Aorta (tissue), 5 donors: Measurements from ENCODE around the gene UROD. TPM values are rescaled to one million over a fixed set of nuclear protein-coding genes. Genes with fewer than 3 reads are reported as not detected.
"Not testable (repeated sequence)": the region's sequence is repeated elsewhere in the genome, so short reads cannot be mapped to it uniquely, and the experiment has no call there.

Source experiments
- ATAC-seq: fragments of 200-7000 bp; cut with Tn5 transposase; one replicate; pipeline ENCODE4 v1.9.1; 2022; ENCODE audit warnings: moderate library complexity; ENCODE audit not compliant: low FRiP score
- DNase-seq, 2 donors: peaks; one replicate each; pipeline ENCODE4 v3.0.0-alpha.2; 2020
- H3K27ac ChIP-seq, 2 donors: one replicate each; pipeline ENCODE4 v1.5.1; 2013; ENCODE audit warnings: low read length in 2 of 2, mild to moderate bottlenecking in 2 of 2, moderate library complexity in 2 of 2, control low read depth in 1 of 2, inconsistent platforms in 1 of 2, low read depth in 1 of 2
- H3K27me3 ChIP-seq, 2 donors: one replicate each; pipeline ENCODE4 v1.6.1; 2013; ENCODE audit warnings: control low read depth in 1 of 2, low read length in 1 of 2, mild to moderate bottlenecking in 1 of 2, moderate library complexity in 1 of 2; ENCODE audit not compliant: insufficient read depth in 2 of 2, control insufficient read depth in 1 of 2
- H3K36me3 ChIP-seq, 2 donors: one replicate each; pipeline ENCODE4 v1.6.1; 2013; ENCODE audit warnings: control low read depth in 1 of 2, low read length in 1 of 2, mild to moderate bottlenecking in 1 of 2; ENCODE audit not compliant: insufficient read depth in 2 of 2, control insufficient read depth in 1 of 2
- H3K4me1 ChIP-seq, 2 donors: one replicate each; pipeline ENCODE4 v1.6.1; 2013; ENCODE audit warnings: low read length in 2 of 2, control low read depth in 1 of 2, mild to moderate bottlenecking in 1 of 2, moderate library complexity in 1 of 2; ENCODE audit not compliant: insufficient read depth in 2 of 2, control insufficient read depth in 1 of 2
- H3K4me3 ChIP-seq, 2 donors: one replicate each; pipeline ENCODE4 v1.5.1; 2013; ENCODE audit warnings: low read length in 2 of 2, control low read depth in 1 of 2, mild to moderate bottlenecking in 1 of 2
- H3K9me3 ChIP-seq: one replicate; pipeline ENCODE4 v1.6.1; 2013; ENCODE audit warnings: mild to moderate bottlenecking, low read length; ENCODE audit not compliant: control insufficient read depth
- WGBS, 2 donors: extraction: QIAGEN DNeasy Blood & Tissue Kit; methylation state at CpG; one replicate each; pipeline ENCODE4 v1.1.7; 2013; 5-methylcytosine and 5-hydroxymethylcytosine counted together
- intact Hi-C, 2 donors: fragments of 100-400 bp; cut with DNase I; formaldehyde crosslinking; loops; one replicate each; pipeline versions ENCODE4 v1.14.2 to v1.15.0; 2022
- polyA plus RNA-seq, 2 donors: library from polyadenylated mRNA; stranded (reverse); fragments of 200-250 nt; gene quantifications; one replicate each; pipeline ENCODE4 v1.2.3, GENCODE V29; 2013
- total RNA-seq, 2 donors: library from RNA; stranded (reverse); fragmentation: NEBNext Ultra II Directional; extraction: Animal tissue kit (Norgen Biotek cat#: 25700); gene quantifications; one replicate each; pipeline ENCODE4 v1.2.1, GENCODE V29; 2021
- donor health status: healthy with polysubstance abuse.
- donor health status: Bipolar disorder and iron deficiency.
- donor health status: DM: no; HTN: no; CAD: no.
- donor health status: DM: no; HTN: no; CAD: no.
- donor health status: DM: yes; HTN: yes; CAD: no.

Gene UROD
- total and polyA plus RNA-seq, 4 donors: 54.6 to 128 (median 75.3) TPM

DNA sequence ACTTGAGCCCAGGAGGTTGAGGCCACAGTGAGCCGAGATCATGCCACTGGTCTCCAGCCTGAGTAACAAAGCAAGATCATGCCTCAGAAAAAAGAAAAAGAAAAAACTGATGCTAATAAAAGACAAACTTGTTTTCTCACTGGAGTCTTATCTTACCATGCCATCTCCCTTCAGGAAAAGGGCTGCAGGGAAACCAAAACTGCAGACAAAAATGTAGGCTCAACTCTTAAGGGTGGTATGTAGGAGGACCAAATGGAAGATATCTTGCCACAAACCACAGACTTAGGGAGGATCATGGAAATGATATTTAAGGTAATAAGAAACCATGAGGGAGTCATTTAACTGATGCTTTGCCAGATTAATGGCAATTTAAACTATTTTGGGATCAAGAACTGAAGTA is 32.9 kb downstream of the UROD start:
- H3K4me1 ChIP-seq: no peaks in the 10 kb centered on the region
- 36 to 86% methylated on average over 1 of the region's 1 CpG for WGBS, 2 donors
- intact Hi-C loops: no loop called here
- H3K27me3 ChIP-seq: no peaks in the 10 kb centered on the region
- DNase-seq (no peak), ATAC-seq (no peak)
- H3K27ac ChIP-seq: no peak overlapping the region
- H3K4me3 ChIP-seq: no peak overlapping the region
- no peaks in the 10 kb centered on the region for H3K9me3 ChIP-seq
- H3K36me3 ChIP-seq: peaks cover 0 to 3% of the 10 kb centered on the region in 2 donors

DNA sequence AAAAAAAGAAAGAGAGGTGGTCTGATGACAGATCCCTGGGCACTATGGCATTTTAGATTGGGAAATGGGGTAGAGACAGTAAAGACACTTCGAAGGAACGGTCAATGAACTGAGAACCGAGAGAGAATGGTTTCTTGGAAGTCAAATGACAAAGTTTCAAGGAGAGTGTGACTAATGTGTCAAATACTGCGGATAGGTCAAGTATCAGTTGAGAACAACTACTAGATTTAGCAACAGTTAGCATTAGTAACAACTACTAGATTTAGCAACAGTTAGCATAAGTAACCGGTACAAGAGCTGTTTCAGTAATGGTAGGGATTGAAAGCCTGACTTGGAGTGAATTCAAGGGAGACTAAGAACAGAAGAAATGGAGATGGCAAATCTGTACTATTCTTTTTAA is 35.0 kb downstream of the UROD start:
- no peaks in the 10 kb centered on the region for H3K27me3 ChIP-seq
- no peaks in the 10 kb centered on the region for H3K4me1 ChIP-seq
- WGBS, 2 donors: 93 to 96% methylated on average over 5 of the region's 5 CpGs
- H3K36me3 ChIP-seq: peaks cover 0 to 3% of the 10 kb centered on the region in 2 donors
- H3K4me3 ChIP-seq: no peak overlapping the region
- H3K9me3 ChIP-seq: no peaks in the 10 kb centered on the region
- intact Hi-C loops: no loop called here
- ATAC-seq (no peak), DNase-seq (no peak)
- H3K27ac ChIP-seq: no peak overlapping the region

DNA sequence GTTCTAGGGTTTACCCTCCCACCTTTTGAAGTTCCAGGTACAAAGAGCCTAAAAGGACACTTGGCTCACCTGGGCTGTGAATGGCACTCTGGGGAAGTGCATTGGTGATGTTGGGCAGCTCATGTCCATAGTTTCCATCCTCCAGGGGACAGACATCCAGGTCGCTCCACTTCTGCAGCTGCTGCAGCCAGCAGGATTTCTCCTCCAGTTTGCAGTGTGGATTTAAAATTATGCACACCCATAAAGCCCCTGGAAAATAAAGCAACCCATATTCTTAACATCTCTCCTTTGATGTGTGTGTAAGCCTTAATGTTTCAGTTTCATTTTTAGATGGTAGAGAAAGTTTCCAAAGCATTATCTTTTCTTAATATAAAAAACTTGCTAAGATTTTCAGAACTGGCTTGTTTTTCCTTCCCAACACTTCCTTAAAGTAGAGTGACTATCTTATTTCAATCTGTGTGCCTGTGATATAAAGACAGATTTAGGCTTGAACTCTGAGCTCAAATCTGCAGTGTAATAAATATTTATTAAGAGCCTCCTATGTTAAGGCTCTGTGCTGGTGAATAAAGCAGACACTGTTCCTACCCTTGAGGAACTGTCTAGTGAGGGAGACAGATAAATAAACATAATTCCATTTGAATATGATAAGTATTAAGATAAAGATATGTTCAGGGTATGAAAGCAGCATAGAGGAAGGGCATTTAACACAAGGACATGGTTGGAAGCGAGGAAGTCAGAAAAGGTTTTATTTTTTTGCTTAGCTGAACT is 39.1 kb downstream of the UROD start:
- no peaks in the 10 kb centered on the region for H3K27me3 ChIP-seq
- H3K27ac ChIP-seq: no peak overlapping the region
- ATAC-seq (no peak), DNase-seq (no peak)
- no peak overlapping the region for H3K4me3 ChIP-seq
- 45 to 50% methylated on average over 2 of the region's 2 CpGs for WGBS, 2 donors
- no peaks in the 10 kb centered on the region for H3K9me3 ChIP-seq
- no peaks in the 10 kb centered on the region for H3K4me1 ChIP-seq
- intact Hi-C loops: no loop called here
- H3K36me3 ChIP-seq: no peaks in the 10 kb centered on the region

DNA sequence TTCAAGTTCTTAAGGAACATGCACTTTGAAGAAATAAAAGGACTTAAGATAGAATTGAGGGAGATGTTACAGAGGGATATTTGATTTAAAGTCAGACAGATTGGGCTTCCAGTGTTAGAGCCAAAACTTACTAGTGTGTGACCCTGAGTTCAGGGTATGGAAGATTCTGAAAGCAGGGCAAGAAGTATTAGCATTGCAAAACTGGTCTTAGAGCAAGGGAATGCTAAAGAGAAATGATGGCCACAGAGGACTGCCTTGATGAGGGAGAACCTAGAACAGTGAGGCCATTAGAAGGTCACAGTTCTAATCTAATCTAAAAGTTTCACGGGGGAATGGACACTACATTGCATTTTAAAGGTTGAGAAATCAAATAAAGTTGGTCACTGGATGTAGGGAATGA is 45.5 kb downstream of the UROD start:
- DNase-seq (no peak), ATAC-seq (no peak)
- intact Hi-C loops: no loop called here
- Histone ChIP-seq H3K4me3 (no peak overlapping the region), H3K9me3 (no peaks in the 10 kb centered on the region), H3K27ac (no peak overlapping the region), H3K36me3 (peaks cover 5% of the 10 kb centered on the region in 2 donors), H3K27me3 (no peaks in the 10 kb centered on the region), H3K4me1 (no peaks in the 10 kb centered on the region)
- WGBS, 2 donors: 78 to 83% methylated on average over 1 of the region's 1 CpG

DNA sequence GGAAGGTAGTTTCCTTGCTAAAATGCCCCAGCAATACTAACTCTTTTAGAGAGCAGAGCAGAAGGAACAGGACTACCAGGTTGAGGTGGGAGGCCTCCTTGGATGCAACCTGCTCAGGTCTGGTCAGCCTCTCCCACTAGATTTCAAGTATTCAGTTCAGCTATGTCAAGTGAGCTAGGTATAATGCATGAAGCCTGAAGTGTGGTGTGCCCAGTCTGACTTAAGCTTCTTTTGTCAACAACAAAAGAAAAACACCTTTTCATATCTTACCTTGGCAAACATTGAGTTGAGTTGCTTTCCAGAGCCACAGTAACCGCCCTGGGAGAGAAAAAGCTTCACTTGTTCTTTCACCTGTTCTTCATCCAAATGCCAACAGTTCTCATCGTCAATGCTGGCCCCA is 47.8 kb downstream of the UROD start:
- no peaks in the 10 kb centered on the region for H3K4me1 ChIP-seq
- H3K36me3 ChIP-seq: peaks cover 5% of the 10 kb centered on the region in 2 donors
- intact Hi-C loops: no loop called here
- ATAC-seq: no peak
- whole genome bisulfite sequencing, 2 donors: 87 to 91% methylated on average over 2 of the region's 2 CpGs
- no peak overlapping the region for H3K27ac ChIP-seq
- H3K9me3 ChIP-seq: no peaks in the 10 kb centered on the region
- no peak overlapping the region for H3K4me3 ChIP-seq
- no peak for DNase-seq
- no peaks in the 10 kb centered on the region for H3K27me3 ChIP-seq

DNA sequence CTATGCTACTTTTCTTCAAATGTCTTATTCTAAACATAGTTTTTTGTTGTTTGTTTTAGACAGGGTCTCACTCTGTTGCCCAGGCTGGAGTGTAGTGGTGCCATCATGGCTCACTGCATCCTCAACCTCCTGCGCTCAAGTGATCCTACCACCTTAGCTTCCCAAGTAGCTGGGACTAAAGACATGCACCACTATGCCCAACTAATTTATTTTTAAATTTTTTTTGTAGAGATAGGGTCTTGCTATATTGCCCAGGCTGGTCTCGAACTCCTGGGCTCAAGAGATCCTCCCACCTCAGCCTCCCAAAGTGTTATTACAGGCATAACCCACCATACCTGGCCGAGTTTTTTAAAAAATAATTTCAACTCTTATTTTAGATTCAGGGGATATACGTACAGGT is 50.4 kb downstream of the UROD start:
- H3K4me3 ChIP-seq, H3K9me3 ChIP-seq, intact Hi-C loops, H3K27me3 ChIP-seq, DNase-seq, H3K27ac ChIP-seq, H3K36me3 ChIP-seq, H3K4me1 ChIP-seq, ATAC-seq: not testable (repeated sequence)
- 93 to 94% methylated on average over 4 of the region's 4 CpGs for WGBS, 2 donors

DNA sequence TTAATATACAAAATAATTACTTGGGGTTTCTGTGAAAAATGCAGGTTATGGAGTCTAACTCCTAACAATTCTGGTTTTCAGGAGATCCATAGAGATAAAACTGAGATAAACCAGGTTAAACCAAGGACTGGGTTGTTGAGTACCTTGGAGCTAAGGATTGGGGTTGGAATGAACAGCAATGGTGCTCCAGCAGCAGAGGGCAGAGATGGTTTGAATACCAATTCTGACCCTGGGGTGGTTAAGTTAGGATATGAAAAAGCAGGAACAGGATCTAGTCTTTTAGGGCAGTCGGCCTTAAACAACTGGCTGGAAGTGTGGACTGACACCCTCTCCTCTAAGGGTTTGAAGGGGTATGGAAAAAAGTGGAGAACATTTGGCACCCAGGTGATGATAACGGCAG is 53.0 kb downstream of the UROD start:
- WGBS, 2 donors: 64 to 70% methylated on average over 2 of the region's 2 CpGs
- no peak for ATAC-seq
- DNase-seq: no peak
- Histone ChIP-seq H3K27ac (no peak overlapping the region), H3K4me3 (no peak overlapping the region), H3K36me3 (no peaks in the 10 kb centered on the region), H3K27me3 (no peaks in the 10 kb centered on the region), H3K4me1 (no peaks in the 10 kb centered on the region), H3K9me3 (no peaks in the 10 kb centered on the region)
- intact Hi-C loops: no loop called here

Other genes starting within 250 kb of the UROD start
- gene RPS8, start 236.7 kb upstream of the UROD start, total RNA-seq: 1,000 to 10,000 TPM; 1,373 to 1,500 TPM
- 1,000 to 10,000 TPM; 2,358 to 3,400 TPM for gene RPS8, start 236.7 kb upstream of the UROD start, polyA plus RNA-seq
- gene BEST4, start 224.1 kb upstream of the UROD start, total RNA-seq: under 1 TPM; 0.30 to 0.32 TPM
- gene BEST4, start 224.1 kb upstream of the UROD start, polyA plus RNA-seq: 1 to 10 TPM; 1.1 to 1.8 TPM
- 10 to 100 TPM; 28.8 to 84.3 TPM for gene PLK3, start 211.9 kb upstream of the UROD start, total RNA-seq
- gene PLK3, start 211.9 kb upstream of the UROD start, polyA plus RNA-seq: 10 to 100 TPM; 16.2 to 73.3 TPM
- under 1 TPM; 0.81 to 0.87 TPM for gene DYNLT4, start 204.9 kb upstream of the UROD start, total RNA-seq
- 1 to 10 TPM in 1 of 2 donors, not detected in 1; 3.0 TPM for gene DYNLT4, start 204.9 kb upstream of the UROD start, polyA plus RNA-seq
- 10 to 100 TPM; 38.5 to 41.1 TPM for gene BTBD19, start 203.7 kb upstream of the UROD start, total RNA-seq
- 10 to 100 TPM in 1 of 2 donors, 1 to 10 TPM in 1; 5.1 to 35.4 TPM for gene BTBD19, start 203.7 kb upstream of the UROD start, polyA plus RNA-seq
- gene PTCH2, start 169.0 kb upstream of the UROD start, total RNA-seq: 1 to 10 TPM; 1.7 to 6.3 TPM
- 1 to 10 TPM in 1 of 2 donors, under 1 TPM in 1; 0.38 to 6.7 TPM for gene PTCH2, start 169.0 kb upstream of the UROD start, polyA plus RNA-seq
- gene EIF2B3, start 25.7 kb upstream of the UROD start, total RNA-seq: 10 to 100 TPM; 17.5 to 24.6 TPM
- gene EIF2B3, start 25.7 kb upstream of the UROD start, polyA plus RNA-seq: 10 to 100 TPM; 14.7 to 18.8 TPM
- 10 to 100 TPM; 32.0 to 48.7 TPM for gene HECTD3, start 930 bp upstream of the UROD start, total RNA-seq
- 10 to 100 TPM; 24.2 to 45.2 TPM for gene HECTD3, start 930 bp upstream of the UROD start, polyA plus RNA-seq
- 1 to 10 TPM; 2.1 to 2.8 TPM for gene ZSWIM5, start 194.4 kb downstream of the UROD start, total RNA-seq
- gene ZSWIM5, start 194.4 kb downstream of the UROD start, polyA plus RNA-seq: 1 to 10 TPM in 1 of 2 donors, under 1 TPM in 1; 0.25 to 1.4 TPM